A673 (cell line): ENCODE data around the gene ABHD15. TPM values are rescaled to one million over a fixed set of nuclear protein-coding genes. Genes with fewer than 3 reads are reported as not detected.

Experiments used
- BruUV-seq: library from RNA; stranded (reverse); fragments of 400-500 nt; replicated peaks from 2 replicates; lab custom pipeline; 2021; lab: Mats Ljungman, UMichigan
- CTCF ChIA-PET: fragments of 300-600 bp; sonication (Branson Sonifier 250); formaldehyde crosslinking; loops from one replicate; lab custom pipeline; 2022; ENCODE audit warnings: antibody characterized with exemption; lab: Charles Lee
- POLR2A ChIA-PET: fragments of 300-600 bp; sonication (Branson Sonifier 250); formaldehyde crosslinking; loops from one replicate; lab custom pipeline; 2022; ENCODE audit warnings: antibody characterized with exemption; ENCODE audit not compliant: low non-redundant PET; lab: Charles Lee
- DNase-seq: peaks from one replicate; pipeline ENCODE4 v3.0.0-alpha.2; 2015; ENCODE audit warnings: low spot score
- H3K27ac ChIP-seq: fragments of 200-600 bp; sonication (generic); 2 replicates; pipeline ENCODE4 v1.5.1; 2016; ENCODE audit warnings: mixed run types, low read depth, mild to moderate bottlenecking, mixed read lengths, antibody characterized with exemption, low read length; ENCODE audit not compliant: poor library complexity, severe bottlenecking
- H3K27me3 ChIP-seq: fragments of 200-600 bp; sonication (generic); replicated peaks from 2 replicates; pipeline ENCODE4 v1.6.1; 2017; ENCODE audit warnings: mixed run types, low read depth, mild to moderate bottlenecking, mixed read lengths, antibody characterized with exemption, low read length; ENCODE audit not compliant: insufficient read depth, poor library complexity
- H3K36me3 ChIP-seq: fragments of 200-600 bp; sonication (generic); 2 replicates; pipeline ENCODE4 v1.6.1; 2016; ENCODE audit warnings: mixed run types, mild to moderate bottlenecking, mixed read lengths, antibody characterized with exemption, low read length; ENCODE audit not compliant: insufficient read depth, poor library complexity, severe bottlenecking
- H3K4me1 ChIP-seq: fragments of 200-600 bp; sonication (generic); 2 replicates; pipeline ENCODE4 v1.6.1; 2017; ENCODE audit warnings: mixed run types, mild to moderate bottlenecking, mixed read lengths, antibody characterized with exemption, low read length; ENCODE audit not compliant: insufficient read depth, poor library complexity, severe bottlenecking
- H3K4me3 ChIP-seq: fragments of 200-600 bp; sonication (generic); 2 replicates; pipeline ENCODE4 v1.5.1; 2016; ENCODE audit warnings: low read depth, mixed run types, mild to moderate bottlenecking, mixed read lengths, low read length; ENCODE audit not compliant: poor library complexity, severe bottlenecking
- H3K9me3 ChIP-seq: fragments of 200-600 bp; sonication (generic); 2 replicates; pipeline ENCODE4 v1.6.1; 2016; ENCODE audit warnings: mixed run types, low read depth, mild to moderate bottlenecking, mixed read lengths, antibody characterized with exemption, low read length; ENCODE audit not compliant: poor library complexity, severe bottlenecking
- CTCF ChIP-seq: fragments of 300-800, 200-600 bp; sonication (generic); conservative IDR thresholded peaks from 2 replicates; pipeline ENCODE4 v1.5.1; 2017; ENCODE audit warnings: low read depth, mild to moderate bottlenecking, antibody characterized with exemption, low read length, moderate library complexity, mixed read lengths
- EZH2 ChIP-seq: fragments of 200-600 bp; sonication (generic); IDR thresholded peaks from 2 replicates; pipeline ENCODE4 v1.6.1; 2017; ENCODE audit warnings: borderline replicate concordance, low read depth, mild to moderate bottlenecking, mixed read lengths, antibody characterized with exemption, low read length; ENCODE audit not compliant: poor library complexity, severe bottlenecking
- intact Hi-C: fragments of 100-400 bp; cut with micrococcal nuclease; formaldehyde crosslinking; loops from one replicate; pipeline ENCODE4 v1.10.0; 2022; ENCODE audit not compliant: unreplicated experiment
- total RNA-seq: library from RNA; stranded (reverse); gene quantifications from 2 replicates; pipeline ENCODE4 v1.2.3, GENCODE V29; 2021

ABHD15 gene
- total RNA-seq, 1 experiment from 2014 or later: 5.4 TPM

DNA sequence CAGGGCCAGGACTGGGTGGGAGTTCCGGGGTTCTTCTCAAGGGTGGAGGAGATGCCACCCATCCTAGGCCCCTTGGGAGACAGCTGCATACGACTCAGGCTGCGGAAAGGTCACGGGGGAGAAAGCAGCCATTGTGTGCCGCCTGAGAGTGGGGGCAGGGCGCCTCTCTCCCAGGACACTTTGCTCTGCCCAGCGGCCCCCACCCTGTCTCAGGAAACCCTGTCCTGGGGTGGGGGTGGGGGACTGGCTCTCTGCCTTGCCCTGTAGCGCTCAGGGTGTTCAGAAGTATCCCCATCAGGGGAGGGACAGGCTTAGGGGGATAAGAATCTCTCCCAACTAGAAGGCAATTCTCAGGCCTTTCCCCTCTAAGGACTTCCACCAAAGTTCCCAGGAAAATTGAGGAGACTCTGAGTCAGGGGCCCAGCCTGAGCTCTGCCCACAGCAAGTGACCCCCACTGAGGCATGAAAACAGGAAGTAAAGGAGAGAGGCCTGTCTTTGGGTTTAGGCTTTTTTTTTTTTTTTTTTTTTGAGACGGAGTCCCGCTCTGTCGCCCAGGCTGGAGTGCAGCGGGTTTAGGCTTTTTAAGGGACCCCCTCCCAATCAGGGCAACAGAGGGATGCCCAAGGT, 17.7 kb upstream of the ABHD15 start:
- CTCF ChIA-PET: no interaction called here
- no peak overlapping the region for H3K4me3 ChIP-seq
- no TSS peak for BruUV-seq
- H3K4me1 ChIP-seq: peaks cover 33% of the 10 kb centered on the region
- H3K27ac ChIP-seq: peak overlapping the region; percentile 61
- no peak for DNase-seq
- no peaks in the 10 kb centered on the region for H3K9me3 ChIP-seq
- no peaks in the 10 kb centered on the region for H3K27me3 ChIP-seq
- POLR2A ChIA-PET: no interaction called here
- H3K36me3 ChIP-seq: peaks cover 41% of the 10 kb centered on the region
- TF ChIP-seq CTCF (no peak), EZH2 (no peak)
- intact Hi-C loops: loop anchor here (5.0 kb wide), 1 partner anchor 348 kb away; the partner anchor contains the start of gene SSH2

DNA sequence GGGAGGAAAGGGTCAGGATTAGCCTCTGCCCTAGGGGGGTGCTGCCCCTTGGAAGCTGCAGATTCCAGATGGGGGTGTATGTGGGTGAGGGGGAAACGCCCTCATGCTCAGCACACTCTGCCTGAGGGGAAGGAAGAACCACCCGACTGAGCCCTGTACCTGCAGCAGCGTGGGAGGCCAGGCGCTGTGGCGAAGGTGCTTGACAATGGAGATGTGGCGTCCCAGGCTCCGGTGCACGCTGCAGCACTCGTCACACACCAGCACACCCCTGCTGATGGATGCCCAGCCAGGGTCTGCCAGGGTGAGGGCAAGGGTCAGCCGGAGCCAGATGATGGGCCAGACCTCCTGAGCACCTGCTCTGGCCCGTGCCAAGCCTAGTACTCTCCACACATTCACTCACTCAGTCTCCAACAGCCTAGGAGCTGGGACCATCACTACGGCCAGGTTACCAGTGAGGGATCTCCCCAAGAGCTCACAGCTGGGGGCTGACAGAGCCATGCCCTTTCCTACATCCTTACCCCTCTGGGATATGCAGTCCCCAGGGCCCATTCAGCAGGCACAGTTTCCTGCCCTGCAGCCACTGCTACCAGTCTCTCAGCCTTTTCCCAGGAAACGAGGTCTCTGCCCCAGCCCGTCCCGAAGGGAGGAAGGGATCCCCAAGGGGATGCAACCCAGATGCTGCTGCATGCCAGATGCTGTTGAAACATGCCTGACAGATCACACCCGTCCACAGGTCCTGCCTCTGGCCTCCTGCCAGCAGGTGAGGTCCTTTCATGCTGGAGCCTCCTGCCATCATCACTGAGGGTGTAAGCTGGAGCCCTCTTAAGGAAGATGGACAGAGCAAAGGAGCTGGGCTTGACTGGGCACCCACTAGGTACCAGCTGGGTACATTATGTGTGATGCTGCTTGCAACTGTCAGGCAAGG, 16.7 kb upstream of the ABHD15 start:
- DNase-seq: no peak
- ChIA-PET CTCF (no interaction called here), POLR2A (no interaction called here)
- Histone ChIP-seq H3K4me1 (peaks cover 33% of the 10 kb centered on the region), H3K36me3 (peaks cover 50% of the 10 kb centered on the region), H3K27me3 (no peaks in the 10 kb centered on the region), H3K9me3 (no peaks in the 10 kb centered on the region), H3K4me3 (no peak overlapping the region), H3K27ac (no peak overlapping the region)
- BruUV-seq: no TSS peak
- TF ChIP-seq CTCF (no peak), EZH2 (no peak)
- intact Hi-C loops: loop anchor here (5.0 kb wide), 1 partner anchor 349 kb away; the partner anchor contains the start of gene SSH2

GRCh38 chr17:29582772-29583171, 15.9 kb upstream of the ABHD15 start:
- Histone ChIP-seq H3K27ac (no peak overlapping the region), H3K9me3 (no peaks in the 10 kb centered on the region), H3K4me3 (no peak overlapping the region), H3K36me3 (peaks cover 57% of the 10 kb centered on the region), H3K4me1 (peaks cover 34% of the 10 kb centered on the region), H3K27me3 (no peaks in the 10 kb centered on the region)
- intact Hi-C loops: loop anchor here (5.0 kb wide), 1 partner anchor 350 kb away; the partner anchor contains the start of gene SSH2
- CTCF ChIA-PET: no interaction called here
- no TSS peak for BruUV-seq
- POLR2A ChIA-PET: no interaction called here
- no peak for DNase-seq
- TF ChIP-seq EZH2 (no peak), CTCF (no peak)
